CD4-positive, alpha-beta T cell treated with Interleukin-1 beta for 1 hour (primary cell): Measurements from ENCODE around the gene TMEM205.
"Not testable (repeated sequence)": the region's sequence is repeated elsewhere in the genome, so short reads cannot be mapped to it uniquely, and the experiment has no call there.

Experiments used
- DNase-seq, 2 donors: peaks; one replicate each; pipeline ENCODE4 v3.0.0-alpha.2; 2020 to 2022

Gene TMEM205

GRCh38 chr19:11370744-11371143 lies 24.7 kb upstream of the TMEM205 start:
- DNase-seq: no peak

- no peak for DNase-seq
These were observed 21.5 kb upstream of the TMEM205 start for GRCh38 chr19:11367528-11367927.

GRCh38 chr19:11365557-11366117 lies 19.6 kb upstream of the TMEM205 start:
- no peak for DNase-seq

GRCh38 chr19:11364935-11365334 lies 18.9 kb upstream of the TMEM205 start:
- no peak for DNase-seq

GRCh38 chr19:11364296-11364904 lies 18.3 kb upstream of the TMEM205 start:
- DNase-seq: no peak

- no peak for DNase-seq
These were observed 17.8 kb upstream of the TMEM205 start for GRCh38 chr19:11363881-11364280.

- DNase-seq: no peak
These were observed 16.0 kb upstream of the TMEM205 start for GRCh38 chr19:11361771-11362731.

GRCh38 chr19:11361037-11361770 lies 15.1 kb upstream of the TMEM205 start:
- DNase-seq: no peak

GRCh38 chr19:11359421-11359820 lies 13.4 kb upstream of the TMEM205 start:
- no peak for DNase-seq

GRCh38 chr19:11356676-11357550 lies 10.8 kb upstream of the TMEM205 start:
- no peak for DNase-seq

GRCh38 chr19:11356074-11356397 lies 10.0 kb upstream of the TMEM205 start:
- DNase-seq: no peak

GRCh38 chr19:11355160-11356073 lies 9.3 kb upstream of the TMEM205 start, which contains the start of gene PLPPR2:
Gene PLPPR2, plus strand, starts transcription at chr19:11355432. Its CDS starts 2,242 bp downstream, at chr19:11357674.
- peak; percentile 89 to 90 for DNase-seq

GRCh38 chr19:11354102-11354501 lies 8.0 kb upstream of the TMEM205 start:
- DNase-seq: not testable (repeated sequence)

- no peak for DNase-seq
These were observed 3.1 kb upstream of the TMEM205 start for GRCh38 chr19:11349171-11349570.

GRCh38 chr19:11347546-11348039 lies 1.5 kb upstream of the TMEM205 start:
- DNase-seq: no peak

- DNase-seq: no peak
These were observed 805 bp downstream of the TMEM205 start for GRCh38 chr19:11345122-11345803.

- DNase-seq: no peak
These were observed 3.6 kb downstream of the TMEM205 start for GRCh38 chr19:11342429-11342828.

GRCh38 chr19:11340099-11340467 lies 6.0 kb downstream of the TMEM205 start:
- not testable (repeated sequence) for DNase-seq

- DNase-seq: peak; percentile 83 to 84
These were observed 6.6 kb downstream of the TMEM205 start, which contains the start of gene RAB3D for GRCh38 chr19:11339254-11340098. Gene RAB3D, minus strand, starts transcription at chr19:11339657. Its CDS starts 2,258 bp downstream, at chr19:11337399.
